ENCODE measurements around the gene CZIB. TPM values are rescaled to one million over a fixed set of nuclear protein-coding genes. Genes with fewer than 3 reads are reported as not detected.

Gene CZIB
- polyA plus RNA-seq, 3 donors, result 55.3 to 62.2 (median 58.2) TPM

DNA sequence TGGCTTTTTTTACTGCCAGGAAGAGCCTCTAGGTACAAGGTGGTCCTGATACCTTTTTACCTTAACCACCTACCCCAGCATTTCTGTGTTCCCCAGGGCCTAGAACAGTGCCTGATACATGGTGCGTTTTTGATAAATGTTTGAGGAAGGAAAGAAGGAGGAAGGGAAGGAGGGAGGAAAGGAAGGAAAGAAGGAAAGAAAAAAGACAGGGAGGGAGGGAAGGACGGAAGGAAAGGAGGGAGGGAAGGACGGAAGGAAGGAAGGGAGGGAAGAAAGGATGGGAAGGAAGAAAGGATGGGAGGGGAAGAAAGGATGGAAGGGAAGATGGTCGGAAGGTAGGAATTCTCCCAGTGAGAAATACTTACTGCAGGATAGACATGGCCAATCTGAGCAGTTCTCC lies 29.9 kb upstream of the CZIB start:
- Histone ChIP-seq H3K9ac (ENCODE audit: insufficient read depth, low read length, poor library complexity, severe bottlenecking) (no peak overlapping the region), H3K4me1 (ENCODE audit: control insufficient read depth in 1 of 2, insufficient read depth in 2 of 2, low read length in 2 of 2) (no peaks in the 10 kb centered on the region), H3K27me3 (ENCODE audit: control insufficient read depth in 2 of 2, insufficient read depth in 2 of 2, low read length in 2 of 2) (no peaks in the 10 kb centered on the region), H2AFZ (ENCODE audit: insufficient read depth, low read depth, low read length, poor library complexity, severe bottlenecking) (no peak overlapping the region), H4K20me1 (ENCODE audit: insufficient read depth, low read length) (no peaks in the 10 kb centered on the region), H3K36me3 (replicated peaks in 1 of 2; ENCODE audit: control insufficient read depth in 1 of 2, insufficient read depth in 2 of 2, low read length in 2 of 2) (peaks cover 65 to 97% of the 10 kb centered on the region in 2 donors), H3K27ac (ENCODE audit: low read depth in 1 of 2, low read length in 2 of 2) (no peak overlapping the region), H3K9me3 (replicated peaks in 1 of 2; ENCODE audit: control insufficient read depth in 1 of 2, insufficient read depth in 1 of 2, low read length in 2 of 2) (no peaks in the 10 kb centered on the region), H3K79me2 (ENCODE audit: insufficient read depth, low read length) (no peaks in the 10 kb centered on the region), H3K4me3 (replicated peaks in 1 of 3; ENCODE audit: low read depth in 2 of 3, low read length in 3 of 3) (no peak overlapping the region), H3K4me2 (replicated peaks; ENCODE audit: extremely low read depth, low read length, poor library complexity, severe bottlenecking) (no peak overlapping the region)
- Mint-ChIP-seq H3K4me1 (no peaks in the 10 kb centered on the region), H3K9me3 (no peaks in the 10 kb centered on the region), H3K36me3 (peaks cover 70 to 79% of the 10 kb centered on the region in 2 donors), H3K27ac (no peak overlapping the region), H3K4me3 (no peak overlapping the region), H3K27me3 (ENCODE audit: low read depth in 3 of 3) (no peaks in the 10 kb centered on the region)
- no peak for DNase-seq
- TF ChIP-seq, protein P1, sequence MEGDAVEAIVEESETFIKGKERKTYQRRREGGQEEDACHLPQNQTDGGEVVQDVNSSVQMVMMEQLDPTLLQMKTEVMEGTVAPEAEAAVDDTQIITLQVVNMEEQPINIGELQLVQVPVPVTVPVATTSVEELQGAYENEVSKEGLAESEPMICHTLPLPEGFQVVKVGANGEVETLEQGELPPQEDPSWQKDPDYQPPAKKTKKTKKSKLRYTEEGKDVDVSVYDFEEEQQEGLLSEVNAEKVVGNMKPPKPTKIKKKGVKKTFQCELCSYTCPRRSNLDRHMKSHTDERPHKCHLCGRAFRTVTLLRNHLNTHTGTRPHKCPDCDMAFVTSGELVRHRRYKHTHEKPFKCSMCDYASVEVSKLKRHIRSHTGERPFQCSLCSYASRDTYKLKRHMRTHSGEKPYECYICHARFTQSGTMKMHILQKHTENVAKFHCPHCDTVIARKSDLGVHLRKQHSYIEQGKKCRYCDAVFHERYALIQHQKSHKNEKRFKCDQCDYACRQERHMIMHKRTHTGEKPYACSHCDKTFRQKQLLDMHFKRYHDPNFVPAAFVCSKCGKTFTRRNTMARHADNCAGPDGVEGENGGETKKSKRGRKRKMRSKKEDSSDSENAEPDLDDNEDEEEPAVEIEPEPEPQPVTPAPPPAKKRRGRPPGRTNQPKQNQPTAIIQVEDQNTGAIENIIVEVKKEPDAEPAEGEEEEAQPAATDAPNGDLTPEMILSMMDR (IDR thresholded peaks at IDR 0.05), result no peak
- whole genome bisulfite sequencing (ENCODE audit: insufficient coverage), result 95% methylated on average over 4 of the region's 4 CpGs
- intact Hi-C loops (cut with micrococcal nuclease), result no loop called here

DNA sequence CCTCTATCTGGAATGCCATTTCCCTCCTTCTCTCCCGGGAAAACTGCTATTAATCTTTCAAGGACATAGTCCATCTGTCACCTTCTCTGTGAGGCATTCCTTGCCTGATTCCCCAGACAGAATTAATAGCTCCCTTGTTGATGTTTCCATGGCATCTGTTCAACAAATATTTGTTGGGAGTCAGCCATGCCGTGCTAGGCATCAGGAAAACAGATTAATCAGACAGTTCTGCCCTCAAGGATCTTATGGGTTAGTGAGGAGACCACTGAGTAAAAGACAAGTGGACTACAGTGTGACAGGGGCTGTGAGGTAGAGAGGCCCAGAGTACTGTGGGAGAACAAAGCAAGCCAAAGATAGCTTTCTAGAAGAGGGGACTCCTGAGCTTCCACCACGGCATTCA lies 29.3 kb upstream of the CZIB start:
- peaks cover 59 to 97% of the 10 kb centered on the region in 2 donors for H3K36me3 ChIP-seq (replicated peaks in 1 of 2; ENCODE audit: control insufficient read depth in 1 of 2, insufficient read depth in 2 of 2, low read length in 2 of 2)
- TF ChIP-seq, protein P1 (IDR thresholded peaks at IDR 0.05), result no peak
- no peak overlapping the region for H3K4me3 ChIP-seq (replicated peaks in 1 of 3; ENCODE audit: low read depth in 2 of 3, low read length in 3 of 3)
- Mint-ChIP-seq H3K27ac (no peak overlapping the region), H3K9me3 (no peaks in the 10 kb centered on the region), H3K4me3 (no peak overlapping the region), H3K27me3 (ENCODE audit: low read depth in 3 of 3) (no peaks in the 10 kb centered on the region), H3K36me3 (peaks cover 70 to 79% of the 10 kb centered on the region in 2 donors), H3K4me1 (no peaks in the 10 kb centered on the region)
- H3K27ac ChIP-seq (ENCODE audit: low read depth in 1 of 2, low read length in 2 of 2), result peak overlapping the region in 1 of 2 donors; percentile 3
- WGBS (ENCODE audit: insufficient coverage), result 100% methylated on average over 2 of the region's 3 CpGs
- no peaks in the 10 kb centered on the region for H3K27me3 ChIP-seq (ENCODE audit: control insufficient read depth in 2 of 2, insufficient read depth in 2 of 2, low read length in 2 of 2)
- no peak overlapping the region for H3K9ac ChIP-seq (ENCODE audit: insufficient read depth, low read length, poor library complexity, severe bottlenecking)
- H3K4me1 ChIP-seq (ENCODE audit: control insufficient read depth in 1 of 2, insufficient read depth in 2 of 2, low read length in 2 of 2), result no peaks in the 10 kb centered on the region
- H3K79me2 ChIP-seq (ENCODE audit: insufficient read depth, low read length), result no peaks in the 10 kb centered on the region
- H2AFZ ChIP-seq (ENCODE audit: insufficient read depth, low read depth, low read length, poor library complexity, severe bottlenecking), result no peak overlapping the region
- H3K4me2 ChIP-seq (replicated peaks; ENCODE audit: extremely low read depth, low read length, poor library complexity, severe bottlenecking), result no peak overlapping the region
- no peaks in the 10 kb centered on the region for H3K9me3 ChIP-seq (replicated peaks in 1 of 2; ENCODE audit: control insufficient read depth in 1 of 2, insufficient read depth in 1 of 2, low read length in 2 of 2)
- no peaks in the 10 kb centered on the region for H4K20me1 ChIP-seq (ENCODE audit: insufficient read depth, low read length)
- no peak for DNase-seq
- intact Hi-C loops (cut with micrococcal nuclease), result no loop called here

Measured in CD14-positive monocyte (primary cell).